Stimulated activated naive CD8-positive, alpha-beta T cell treated with anti-CD3 and anti-CD28 coated beads, Interleukin-15, Interleukin-2, amounts not matched to agents 100 ng/mL and 50 ng/mL, for 24 hours (primary cell): Measurements from ENCODE around the gene SLC1A2.

Experiments used
- H3K27ac Mint-ChIP-seq: one replicate; pipeline ENCODE4 v1.8.0; 2021; ENCODE audit warnings: mild to moderate bottlenecking, mixed read lengths
- H3K27me3 Mint-ChIP-seq: one replicate; pipeline ENCODE4 v1.8.0; 2021; ENCODE audit warnings: mixed read lengths
- H3K36me3 Mint-ChIP-seq: one replicate; pipeline ENCODE4 v1.8.0; 2021; ENCODE audit warnings: low read depth, mixed read lengths
- H3K4me1 Mint-ChIP-seq: one replicate; pipeline ENCODE4 v1.8.0; 2021; ENCODE audit warnings: low read depth, mixed read lengths
- H3K4me3 Mint-ChIP-seq: one replicate; pipeline ENCODE4 v1.8.0; 2021; ENCODE audit warnings: mild to moderate bottlenecking, mixed read lengths
- H3K9me3 Mint-ChIP-seq: one replicate; pipeline ENCODE4 v1.8.0; 2021; ENCODE audit warnings: mixed read lengths

Gene SLC1A2

GRCh38 chr11:35394941-35395340 is 24.4 kb downstream of the SLC1A2 start:
- Mint-ChIP-seq H3K27ac (no peak overlapping the region), H3K4me1 (peaks cover 22% of the 10 kb centered on the region), H3K36me3 (no peaks in the 10 kb centered on the region), H3K9me3 (no peaks in the 10 kb centered on the region), H3K4me3 (no peak overlapping the region), H3K27me3 (peaks cover 9% of the 10 kb centered on the region)

DNA sequence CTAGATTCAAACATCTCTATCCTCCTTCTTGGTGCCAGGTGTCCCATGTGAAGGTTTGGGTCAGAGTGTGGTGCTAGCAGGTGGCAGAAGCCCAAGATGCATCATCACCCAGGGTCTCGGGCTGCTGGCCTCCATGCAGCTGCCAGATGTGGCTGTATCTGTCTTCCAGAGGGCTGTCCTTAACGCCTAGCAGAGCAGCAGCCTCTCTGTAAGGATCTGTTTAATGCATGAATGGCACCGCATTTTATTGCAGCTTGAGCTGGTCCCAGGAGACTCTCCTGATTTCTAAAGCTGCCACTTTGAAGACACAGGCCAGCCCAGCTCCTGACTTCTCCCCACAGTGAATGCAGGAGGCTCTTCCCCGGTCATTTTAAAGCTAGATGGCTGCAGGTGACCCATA is 26.3 kb downstream of the SLC1A2 start:
- H3K27ac Mint-ChIP-seq = no peak overlapping the region
- no peaks in the 10 kb centered on the region for H3K36me3 Mint-ChIP-seq
- peaks cover under 1% of the 10 kb centered on the region for H3K27me3 Mint-ChIP-seq
- peaks cover 23% of the 10 kb centered on the region for H3K4me1 Mint-ChIP-seq
- no peaks in the 10 kb centered on the region for H3K9me3 Mint-ChIP-seq
- H3K4me3 Mint-ChIP-seq = no peak overlapping the region

- H3K36me3 Mint-ChIP-seq = no peaks in the 10 kb centered on the region
- no peak overlapping the region for H3K27ac Mint-ChIP-seq
- H3K9me3 Mint-ChIP-seq = no peaks in the 10 kb centered on the region
- no peaks in the 10 kb centered on the region for H3K27me3 Mint-ChIP-seq
- no peak overlapping the region for H3K4me3 Mint-ChIP-seq
- peaks cover 28% of the 10 kb centered on the region for H3K4me1 Mint-ChIP-seq
These were observed 27.3 kb downstream of the SLC1A2 start for GRCh38 chr11:35391922-35392688.

DNA sequence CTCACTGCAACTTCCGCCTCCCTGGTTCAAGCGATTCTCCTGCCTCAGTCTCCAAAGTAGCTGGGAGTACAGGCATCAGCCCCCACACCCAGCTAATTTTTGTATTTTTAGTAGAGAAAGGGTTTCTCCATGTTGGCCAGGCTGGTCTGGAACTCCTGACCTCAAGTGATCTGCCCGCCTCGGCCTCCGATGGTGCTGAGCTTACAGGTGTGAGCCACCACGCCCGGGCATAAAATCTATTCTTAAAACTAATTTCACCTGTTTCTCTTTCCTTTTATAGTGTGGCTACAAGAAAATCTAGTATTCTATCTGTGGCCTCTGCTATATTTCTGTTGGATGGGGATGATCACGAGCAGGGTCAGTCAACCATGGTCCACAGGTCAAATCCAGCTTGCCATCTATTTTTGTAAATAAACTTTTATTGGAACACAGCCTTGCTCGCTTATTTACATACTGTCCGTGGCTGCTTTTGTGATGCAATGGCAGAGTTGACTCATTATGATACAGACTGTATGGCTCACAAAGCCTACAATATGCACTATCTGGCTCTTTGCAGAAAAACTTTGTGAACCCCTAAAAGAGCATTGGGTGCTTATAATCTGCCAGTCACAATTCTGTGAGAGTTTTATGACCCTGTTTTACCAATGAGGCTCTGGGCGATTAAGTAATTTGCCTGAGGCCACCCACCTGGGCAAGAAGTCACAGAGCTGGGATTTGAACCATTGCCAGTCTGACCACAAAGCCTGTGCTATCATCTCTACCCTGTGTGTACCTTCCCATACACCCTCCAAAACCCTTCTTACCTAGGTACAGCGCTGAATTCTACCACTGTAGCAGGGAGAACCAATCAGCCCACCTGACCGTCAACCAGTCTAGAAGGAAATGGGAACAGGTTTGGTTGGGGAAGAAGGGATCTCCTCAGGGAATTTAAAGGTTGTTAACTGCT is 28.3 kb downstream of the SLC1A2 start:
- Mint-ChIP-seq H3K27me3 (no peaks in the 10 kb centered on the region), H3K9me3 (no peaks in the 10 kb centered on the region), H3K27ac (no peak overlapping the region), H3K4me3 (no peak overlapping the region), H3K36me3 (no peaks in the 10 kb centered on the region), H3K4me1 (peaks cover 31% of the 10 kb centered on the region)

DNA sequence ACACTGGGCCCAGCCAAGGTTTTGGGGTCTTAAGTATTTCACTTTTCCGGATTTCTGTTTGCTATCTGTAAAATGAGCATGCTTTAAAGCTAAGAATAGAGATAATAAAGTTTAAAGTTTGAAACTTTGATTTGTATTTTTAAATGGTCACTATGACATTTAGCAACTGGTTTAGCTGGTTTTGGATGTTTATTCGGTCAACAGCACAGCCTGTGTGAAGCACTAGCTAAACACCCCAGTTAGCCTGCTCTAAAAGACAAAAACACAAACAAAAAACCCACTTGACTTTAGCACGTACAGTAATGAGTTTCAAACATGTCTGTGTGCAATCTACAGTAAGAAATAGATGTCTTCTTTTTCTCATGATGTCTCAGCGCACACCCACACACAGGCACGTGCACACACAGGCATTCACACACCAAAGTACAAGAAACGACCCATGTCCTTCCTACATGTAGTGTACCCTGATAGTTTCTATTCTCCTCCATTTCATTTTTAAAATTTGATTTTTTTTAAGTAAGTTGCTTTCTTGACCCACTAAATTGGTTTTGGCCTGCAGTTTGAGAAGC is 29.4 kb downstream of the SLC1A2 start:
- Mint-ChIP-seq H3K27ac (no peak overlapping the region), H3K36me3 (no peaks in the 10 kb centered on the region), H3K4me3 (no peak overlapping the region), H3K27me3 (no peaks in the 10 kb centered on the region), H3K9me3 (no peaks in the 10 kb centered on the region), H3K4me1 (peaks cover 31% of the 10 kb centered on the region)

DNA sequence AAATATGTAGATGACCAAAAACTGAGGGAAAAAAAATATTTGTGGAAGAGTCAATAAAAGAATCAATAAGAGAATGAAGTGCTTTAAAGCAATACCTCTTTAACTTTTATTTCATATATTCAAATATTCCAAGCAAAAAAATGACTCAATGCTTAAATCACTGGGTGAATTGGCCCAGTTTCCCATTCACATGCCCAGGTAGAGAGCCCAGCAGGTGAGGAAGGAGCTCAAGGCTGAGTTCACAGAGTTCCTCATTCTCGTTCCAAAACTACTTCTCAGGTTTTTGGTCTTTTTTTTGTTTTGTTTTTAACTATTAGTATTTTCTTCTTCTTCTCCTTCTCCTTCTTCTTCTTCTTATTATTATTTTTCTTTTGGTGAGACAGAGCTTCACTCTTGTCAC is 30.2 kb downstream of the SLC1A2 start:
- Mint-ChIP-seq H3K4me1 (peaks cover 31% of the 10 kb centered on the region), H3K4me3 (no peak overlapping the region), H3K27ac (peak overlapping the region; percentile 49), H3K36me3 (no peaks in the 10 kb centered on the region), H3K27me3 (no peaks in the 10 kb centered on the region), H3K9me3 (no peaks in the 10 kb centered on the region)

DNA sequence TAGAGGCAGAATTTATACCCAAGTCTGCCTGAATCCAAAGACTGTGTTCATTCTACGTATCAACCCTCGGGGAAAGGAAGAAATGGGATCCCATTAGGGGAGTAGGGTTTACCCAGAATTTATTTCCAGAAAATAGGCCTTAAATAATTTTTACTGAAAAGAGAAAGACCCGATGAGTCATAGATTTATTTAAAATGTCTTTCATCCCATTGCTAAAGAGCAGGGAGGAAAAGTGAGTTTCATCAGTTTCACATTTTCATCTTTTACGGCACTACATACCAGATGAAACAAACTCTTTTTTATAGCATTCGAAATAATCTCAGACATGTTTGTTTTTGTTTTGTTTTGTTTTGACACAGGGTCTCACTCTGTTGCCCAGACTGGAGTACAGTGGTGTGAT is 31.3 kb downstream of the SLC1A2 start:
- Mint-ChIP-seq H3K27ac (no peak overlapping the region), H3K4me3 (no peak overlapping the region), H3K27me3 (no peaks in the 10 kb centered on the region)

DNA sequence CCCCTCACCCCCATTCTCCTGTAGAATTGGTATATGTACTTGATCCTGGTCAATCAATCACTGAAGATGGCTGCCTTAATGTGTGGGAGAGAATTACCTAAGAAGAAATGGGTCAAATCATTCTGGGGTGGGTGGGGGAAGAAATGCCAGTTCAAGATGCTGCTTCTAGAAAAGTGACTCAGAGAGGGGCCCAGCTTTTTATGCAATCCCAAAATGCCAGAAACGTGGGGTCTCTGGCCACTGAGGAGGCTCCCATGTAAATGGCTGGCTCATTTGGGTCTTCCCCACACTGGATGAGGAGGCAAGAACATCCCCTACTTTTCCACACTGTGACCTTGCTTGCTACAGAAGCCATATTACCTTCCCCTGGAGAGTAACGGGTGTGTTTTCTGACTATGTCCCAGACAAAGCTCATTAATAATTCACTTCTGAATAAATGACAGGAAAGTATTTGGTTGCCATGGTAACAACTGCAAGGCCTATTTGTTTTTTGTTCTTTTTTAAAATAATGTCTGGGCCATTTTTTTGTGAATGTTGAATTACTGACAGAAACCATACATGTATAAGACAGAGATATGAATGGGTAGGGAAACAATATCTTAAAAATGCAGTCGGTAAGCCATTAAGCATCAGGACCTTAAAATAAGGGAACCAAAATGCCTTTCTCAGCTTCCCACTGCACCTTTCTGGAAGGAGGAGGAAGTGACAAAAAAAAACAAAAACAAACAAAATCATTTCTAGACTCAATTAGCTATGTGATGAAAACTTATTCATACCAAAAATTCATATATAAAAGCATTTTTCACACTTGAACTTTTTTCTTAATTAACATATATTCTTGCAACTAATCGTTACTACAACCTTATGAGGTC is 32.0 kb downstream of the SLC1A2 start:
- H3K36me3 Mint-ChIP-seq = no peaks in the 10 kb centered on the region
- no peak overlapping the region for H3K4me3 Mint-ChIP-seq
- H3K27me3 Mint-ChIP-seq = no peaks in the 10 kb centered on the region
- H3K4me1 Mint-ChIP-seq = peaks cover 31% of the 10 kb centered on the region
- H3K9me3 Mint-ChIP-seq = no peaks in the 10 kb centered on the region
- no peak overlapping the region for H3K27ac Mint-ChIP-seq

More for the DNA sequence above, 31.3 kb downstream of the SLC1A2 start:
- Mint-ChIP-seq H3K4me1 (peaks cover 31% of the 10 kb centered on the region), H3K36me3 (no peaks in the 10 kb centered on the region), H3K9me3 (no peaks in the 10 kb centered on the region)

GRCh38 chr11:35383953-35384352 is 35.4 kb downstream of the SLC1A2 start:
- peaks cover 8% of the 10 kb centered on the region for H3K4me1 Mint-ChIP-seq
- H3K27me3 Mint-ChIP-seq = no peaks in the 10 kb centered on the region
- no peak overlapping the region for H3K27ac Mint-ChIP-seq
- no peaks in the 10 kb centered on the region for H3K9me3 Mint-ChIP-seq
- H3K4me3 Mint-ChIP-seq = no peak overlapping the region
- H3K36me3 Mint-ChIP-seq = no peaks in the 10 kb centered on the region

GRCh38 chr11:35381709-35382322 is 37.5 kb downstream of the SLC1A2 start:
- peaks cover under 1% of the 10 kb centered on the region for H3K4me1 Mint-ChIP-seq
- no peaks in the 10 kb centered on the region for H3K9me3 Mint-ChIP-seq
- H3K27me3 Mint-ChIP-seq = no peaks in the 10 kb centered on the region
- H3K27ac Mint-ChIP-seq = no peak overlapping the region
- no peaks in the 10 kb centered on the region for H3K36me3 Mint-ChIP-seq
- H3K4me3 Mint-ChIP-seq = no peak overlapping the region

DNA sequence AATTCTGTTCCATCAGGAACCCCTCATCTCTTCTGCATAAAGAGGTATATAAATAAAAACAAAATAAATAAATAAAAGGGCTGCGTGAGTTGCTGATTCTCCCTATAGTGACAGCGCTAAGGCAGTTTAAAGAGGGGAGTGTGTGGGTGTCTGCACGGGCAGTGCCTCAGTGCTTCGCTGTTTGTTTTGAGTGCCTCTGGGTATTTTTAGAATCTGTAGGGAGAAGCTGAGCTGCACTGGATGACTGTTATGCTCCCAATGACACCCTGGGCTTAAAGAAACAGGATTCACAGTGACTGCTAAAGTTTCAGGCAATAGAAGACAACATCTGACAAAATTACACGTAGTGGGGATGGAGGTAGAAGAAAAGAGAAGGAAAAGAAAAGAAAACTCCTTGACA is 38.8 kb downstream of the SLC1A2 start:
- Mint-ChIP-seq H3K27me3 (no peaks in the 10 kb centered on the region), H3K4me1 (no peaks in the 10 kb centered on the region), H3K9me3 (no peaks in the 10 kb centered on the region), H3K27ac (no peak overlapping the region), H3K4me3 (no peak overlapping the region), H3K36me3 (no peaks in the 10 kb centered on the region)

- Mint-ChIP-seq H3K27me3 (no peaks in the 10 kb centered on the region), H3K27ac (no peak overlapping the region), H3K4me3 (no peak overlapping the region), H3K36me3 (no peaks in the 10 kb centered on the region), H3K4me1 (no peaks in the 10 kb centered on the region), H3K9me3 (no peaks in the 10 kb centered on the region)
These were observed 42.1 kb downstream of the SLC1A2 start for GRCh38 chr11:35377262-35377661.

DNA sequence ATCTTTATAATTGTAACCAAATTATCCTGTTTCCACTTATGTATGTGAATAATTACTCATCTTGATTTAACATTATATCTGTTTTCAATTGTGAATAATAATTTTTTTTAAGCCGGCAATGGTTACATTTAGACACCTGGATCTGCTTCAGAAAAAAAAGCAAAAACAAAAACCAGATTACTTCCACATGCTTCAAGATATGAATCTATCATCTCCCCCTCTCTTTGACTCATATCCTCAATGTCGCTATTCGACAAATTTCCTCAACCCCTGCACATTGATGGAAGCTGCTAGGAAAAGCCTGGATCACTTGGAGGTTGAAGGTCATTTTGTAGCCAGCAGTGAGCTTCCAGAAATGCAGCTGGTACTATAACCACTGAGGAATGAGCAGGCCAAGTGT is 42.7 kb downstream of the SLC1A2 start:
- Mint-ChIP-seq H3K4me1 (no peaks in the 10 kb centered on the region), H3K9me3 (no peaks in the 10 kb centered on the region), H3K36me3 (no peaks in the 10 kb centered on the region), H3K4me3 (no peak overlapping the region), H3K27ac (no peak overlapping the region), H3K27me3 (no peaks in the 10 kb centered on the region)

DNA sequence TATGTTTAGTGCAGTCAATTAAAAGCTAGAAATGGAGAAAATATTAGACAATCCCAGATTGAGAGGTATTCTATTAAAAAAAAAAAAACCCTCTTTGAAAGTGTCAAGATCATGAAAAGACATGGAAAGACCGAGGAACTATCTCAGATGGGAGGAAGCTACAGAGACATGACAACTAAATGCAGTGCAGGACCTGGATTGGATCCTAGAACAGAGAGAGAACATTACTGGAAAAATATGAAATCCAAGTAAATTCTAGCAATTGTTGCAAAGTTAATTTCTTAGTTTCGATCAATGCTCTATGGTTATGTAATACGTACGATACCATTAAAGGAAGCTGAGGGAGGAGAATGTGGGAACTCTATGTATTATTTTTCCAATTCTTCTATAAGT is 43.2 kb downstream of the SLC1A2 start:
- Mint-ChIP-seq H3K4me1 (no peaks in the 10 kb centered on the region), H3K36me3 (no peaks in the 10 kb centered on the region), H3K27me3 (no peaks in the 10 kb centered on the region), H3K4me3 (no peak overlapping the region), H3K27ac (no peak overlapping the region), H3K9me3 (no peaks in the 10 kb centered on the region)
